Measurements from ENCODE around the gene WWTR1. TPM values are rescaled to one million over a fixed set of nuclear protein-coding genes. Genes with fewer than 3 reads are reported as not detected.

WWTR1 gene
- polyA plus RNA-seq, 2 donors = 29.2 to 31.2 TPM

GRCh38 chr3:149579838-149580542, 77.8 kb downstream of the WWTR1 start:
- no peak overlapping the region for H3K27ac ChIP-seq (ENCODE audit: low read depth in 2 of 2, low read length in 1 of 2)

GRCh38 chr3:149579161-149579560, 78.7 kb downstream of the WWTR1 start:
- H3K4me1 ChIP-seq (ENCODE audit: control insufficient read depth in 2 of 2, insufficient read depth in 2 of 2, low read length in 1 of 2) = peaks cover 5 to 16% of the 10 kb centered on the region in 2 donors
- no peaks in the 10 kb centered on the region for H3K36me3 ChIP-seq (ENCODE audit: control insufficient read depth in 2 of 2, insufficient read depth in 2 of 2, low read length in 1 of 2)
- no peaks in the 10 kb centered on the region for H3K9me3 ChIP-seq (ENCODE audit: control insufficient read depth in 2 of 2, insufficient read depth in 1 of 2, low read depth in 1 of 2, low read length in 1 of 2)
- H3K4me3 ChIP-seq (ENCODE audit: low read depth in 1 of 2, low read length in 2 of 2) = no peak overlapping the region
- H3K27ac ChIP-seq (ENCODE audit: low read depth in 2 of 2, low read length in 1 of 2) = peak overlapping the region in 1 of 2 donors; percentile 14
- H3K27me3 ChIP-seq (ENCODE audit: control insufficient read depth in 1 of 2, insufficient read depth in 2 of 2, low read length in 2 of 2) = no peaks in the 10 kb centered on the region
- WGBS, 2 donors = 53 to 59% methylated on average over 1 of the region's 1 CpG

More at GRCh38 chr3:149579838-149580542, 77.8 kb downstream of the WWTR1 start:
- 29 to 51% methylated on average over 4 of the region's 4 CpGs for WGBS, 2 donors
- Histone ChIP-seq H3K4me1 (ENCODE audit: control insufficient read depth in 2 of 2, insufficient read depth in 2 of 2, low read length in 1 of 2) (peaks cover 5 to 16% of the 10 kb centered on the region in 2 donors), H3K27me3 (ENCODE audit: control insufficient read depth in 1 of 2, insufficient read depth in 2 of 2, low read length in 2 of 2) (no peaks in the 10 kb centered on the region), H3K4me3 (ENCODE audit: low read depth in 1 of 2, low read length in 2 of 2) (no peak overlapping the region), H3K9me3 (ENCODE audit: control insufficient read depth in 2 of 2, insufficient read depth in 1 of 2, low read depth in 1 of 2, low read length in 1 of 2) (no peaks in the 10 kb centered on the region), H3K36me3 (ENCODE audit: control insufficient read depth in 2 of 2, insufficient read depth in 2 of 2, low read length in 1 of 2) (no peaks in the 10 kb centered on the region)

- no peaks in the 10 kb centered on the region for H3K27me3 ChIP-seq (ENCODE audit: control insufficient read depth in 1 of 2, insufficient read depth in 2 of 2, low read length in 2 of 2)
- peaks cover 5 to 16% of the 10 kb centered on the region in 2 donors for H3K4me1 ChIP-seq (ENCODE audit: control insufficient read depth in 2 of 2, insufficient read depth in 2 of 2, low read length in 1 of 2)
- no peak overlapping the region for H3K4me3 ChIP-seq (ENCODE audit: low read depth in 1 of 2, low read length in 2 of 2)
- no peaks in the 10 kb centered on the region for H3K9me3 ChIP-seq (ENCODE audit: control insufficient read depth in 2 of 2, insufficient read depth in 1 of 2, low read depth in 1 of 2, low read length in 1 of 2)
- no peak overlapping the region for H3K27ac ChIP-seq (ENCODE audit: low read depth in 2 of 2, low read length in 1 of 2)
- H3K36me3 ChIP-seq (ENCODE audit: control insufficient read depth in 2 of 2, insufficient read depth in 2 of 2, low read length in 1 of 2) = no peaks in the 10 kb centered on the region
- WGBS, 2 donors = 95 to 97% methylated on average over 2 of the region's 2 CpGs
Measured at GRCh38 chr3:149577801-149578200, 80.0 kb downstream of the WWTR1 start.

DNA sequence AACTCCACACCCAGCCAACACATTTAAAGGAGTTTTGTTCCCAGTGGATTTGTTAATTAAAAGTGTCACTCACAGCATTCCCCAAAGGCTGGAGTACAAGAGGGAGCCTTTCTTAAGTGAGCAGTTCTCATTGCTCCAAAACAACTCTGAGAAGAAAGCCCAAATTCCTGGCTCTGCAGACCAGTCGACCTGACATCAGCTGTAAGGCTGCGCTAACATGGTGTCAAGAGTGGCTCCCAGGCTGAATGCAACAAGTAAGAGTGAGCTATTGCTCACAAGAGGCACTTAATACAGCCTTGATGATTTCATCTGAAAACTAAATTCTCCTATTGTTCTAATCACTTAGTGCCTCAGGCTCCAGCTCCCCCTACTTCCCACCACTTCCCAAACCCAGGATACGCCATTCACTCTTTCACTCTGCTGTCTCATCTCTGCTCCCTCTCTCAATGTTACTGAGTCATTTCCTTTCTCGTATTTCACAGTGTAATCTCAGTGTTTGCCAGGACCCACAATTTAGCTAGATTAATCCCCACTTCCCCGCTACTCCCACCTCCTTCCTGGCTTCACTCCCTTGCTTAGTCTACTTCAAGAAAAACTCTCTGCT, 81.8 kb downstream of the WWTR1 start:
- Histone ChIP-seq H3K36me3 (ENCODE audit: control insufficient read depth in 2 of 2, insufficient read depth in 2 of 2, low read length in 1 of 2) (no peaks in the 10 kb centered on the region), H3K27ac (ENCODE audit: low read depth in 2 of 2, low read length in 1 of 2) (peak overlapping the region; percentile 54 to 88), H3K9me3 (ENCODE audit: control insufficient read depth in 2 of 2, insufficient read depth in 1 of 2, low read depth in 1 of 2, low read length in 1 of 2) (no peaks in the 10 kb centered on the region), H3K4me3 (ENCODE audit: low read depth in 1 of 2, low read length in 2 of 2) (no peak overlapping the region), H3K27me3 (ENCODE audit: control insufficient read depth in 1 of 2, insufficient read depth in 2 of 2, low read length in 2 of 2) (no peaks in the 10 kb centered on the region), H3K4me1 (ENCODE audit: control insufficient read depth in 2 of 2, insufficient read depth in 2 of 2, low read length in 1 of 2) (peaks cover 5 to 12% of the 10 kb centered on the region in 2 donors)
- WGBS, 2 donors = 12 to 29% methylated on average over 5 of the region's 5 CpGs

DNA sequence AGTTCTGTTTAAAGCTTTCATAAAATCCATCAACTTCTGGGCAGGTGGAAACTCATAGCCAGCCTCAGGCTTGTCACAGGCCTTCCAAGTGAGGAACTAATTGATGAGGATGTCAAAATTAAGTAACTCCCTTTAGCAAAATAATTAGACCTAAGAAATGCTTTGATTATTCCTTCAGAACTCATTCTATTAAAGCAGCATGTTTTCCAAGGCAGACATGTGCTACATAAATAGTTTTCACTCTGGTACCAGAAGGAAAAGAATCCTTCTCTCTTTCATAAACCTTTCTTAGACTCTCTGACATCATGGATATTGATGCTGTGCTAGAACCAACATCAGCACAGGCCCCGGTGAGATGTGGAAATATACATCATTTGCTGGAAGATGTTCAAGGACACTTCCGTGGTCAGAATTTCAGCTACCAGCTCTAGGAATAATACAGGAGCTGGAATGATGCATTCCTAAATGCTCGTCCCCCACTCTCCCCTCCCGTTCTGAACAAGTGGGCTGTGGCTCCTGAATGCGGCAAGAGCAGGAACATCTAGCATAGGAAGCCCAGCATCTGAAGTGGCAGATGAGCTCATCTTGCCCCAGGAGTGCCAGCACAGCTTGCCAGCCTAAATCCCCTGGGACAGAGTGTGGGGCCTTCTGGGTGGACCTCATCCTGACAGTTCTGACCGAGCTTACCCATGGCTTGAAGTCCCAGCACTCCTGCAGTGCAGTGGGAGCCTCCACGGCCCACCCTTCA, 82.4 kb downstream of the WWTR1 start:
- H3K27me3 ChIP-seq (ENCODE audit: control insufficient read depth in 1 of 2, insufficient read depth in 2 of 2, low read length in 2 of 2) = no peaks in the 10 kb centered on the region
- H3K27ac ChIP-seq (ENCODE audit: low read depth in 2 of 2, low read length in 1 of 2) = peak overlapping the region; percentile 54 to 88
- no peaks in the 10 kb centered on the region for H3K36me3 ChIP-seq (ENCODE audit: control insufficient read depth in 2 of 2, insufficient read depth in 2 of 2, low read length in 1 of 2)
- H3K9me3 ChIP-seq (ENCODE audit: control insufficient read depth in 2 of 2, insufficient read depth in 1 of 2, low read depth in 1 of 2, low read length in 1 of 2) = no peaks in the 10 kb centered on the region
- peaks cover 5 to 11% of the 10 kb centered on the region in 2 donors for H3K4me1 ChIP-seq (ENCODE audit: control insufficient read depth in 2 of 2, insufficient read depth in 2 of 2, low read length in 1 of 2)
- no peak overlapping the region for H3K4me3 ChIP-seq (ENCODE audit: low read depth in 1 of 2, low read length in 2 of 2)
- WGBS, 2 donors = 21 to 38% methylated on average over 7 of the region's 7 CpGs

- no peaks in the 10 kb centered on the region for H3K27me3 ChIP-seq (ENCODE audit: control insufficient read depth in 1 of 2, insufficient read depth in 2 of 2, low read length in 2 of 2)
- H3K27ac ChIP-seq (ENCODE audit: low read depth in 2 of 2, low read length in 1 of 2) = peak overlapping the region in 1 of 2 donors; percentile 59
- H3K4me1 ChIP-seq (ENCODE audit: control insufficient read depth in 2 of 2, insufficient read depth in 2 of 2, low read length in 1 of 2) = peaks cover 5 to 8% of the 10 kb centered on the region in 2 donors
- no peaks in the 10 kb centered on the region for H3K36me3 ChIP-seq (ENCODE audit: control insufficient read depth in 2 of 2, insufficient read depth in 2 of 2, low read length in 1 of 2)
- H3K9me3 ChIP-seq (ENCODE audit: control insufficient read depth in 2 of 2, insufficient read depth in 1 of 2, low read depth in 1 of 2, low read length in 1 of 2) = no peaks in the 10 kb centered on the region
- H3K4me3 ChIP-seq (ENCODE audit: low read depth in 1 of 2, low read length in 2 of 2) = no peak overlapping the region
- 58 to 70% methylated on average over 6 of the region's 6 CpGs for WGBS, 2 donors
Measured at GRCh38 chr3:149572796-149573414, 84.9 kb downstream of the WWTR1 start.

DNA sequence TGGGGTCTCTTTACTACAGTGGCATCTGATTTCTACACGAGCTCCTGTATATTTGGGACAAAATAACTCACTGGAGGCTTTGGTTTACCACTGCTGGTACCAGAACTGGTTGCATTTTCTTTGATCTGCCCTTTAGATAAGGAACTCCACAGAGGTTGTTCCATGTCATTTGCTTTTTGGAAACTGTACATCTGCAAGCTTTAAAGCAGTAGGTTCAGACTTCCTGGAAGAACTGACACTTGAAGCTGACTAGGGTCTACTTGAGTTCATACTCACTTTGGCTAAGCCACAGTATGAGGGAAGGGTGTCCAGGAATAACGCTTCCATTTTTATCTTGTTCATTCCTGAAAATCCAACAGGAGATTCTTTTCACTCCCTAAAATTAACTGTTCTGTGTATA, 86.4 kb downstream of the WWTR1 start:
- Histone ChIP-seq H3K9me3 (ENCODE audit: control insufficient read depth in 2 of 2, insufficient read depth in 1 of 2, low read depth in 1 of 2, low read length in 1 of 2) (no peaks in the 10 kb centered on the region), H3K27ac (ENCODE audit: low read depth in 2 of 2, low read length in 1 of 2) (no peak overlapping the region), H3K4me3 (ENCODE audit: low read depth in 1 of 2, low read length in 2 of 2) (no peak overlapping the region), H3K4me1 (ENCODE audit: control insufficient read depth in 2 of 2, insufficient read depth in 2 of 2, low read length in 1 of 2) (peaks cover 5 to 8% of the 10 kb centered on the region in 2 donors), H3K36me3 (ENCODE audit: control insufficient read depth in 2 of 2, insufficient read depth in 2 of 2, low read length in 1 of 2) (no peaks in the 10 kb centered on the region), H3K27me3 (ENCODE audit: control insufficient read depth in 1 of 2, insufficient read depth in 2 of 2, low read length in 2 of 2) (no peaks in the 10 kb centered on the region)
- WGBS, 2 donors = 72 to 74% methylated on average over 2 of the region's 2 CpGs

GRCh38 chr3:149570016-149570415, 87.8 kb downstream of the WWTR1 start:
- no peaks in the 10 kb centered on the region for H3K27me3 ChIP-seq (ENCODE audit: control insufficient read depth in 1 of 2, insufficient read depth in 2 of 2, low read length in 2 of 2)
- WGBS, 2 donors = 88 to 89% methylated on average over 8 of the region's 8 CpGs
- no peak overlapping the region for H3K4me3 ChIP-seq (ENCODE audit: low read depth in 1 of 2, low read length in 2 of 2)
- H3K27ac ChIP-seq (ENCODE audit: low read depth in 2 of 2, low read length in 1 of 2) = no peak overlapping the region
- H3K36me3 ChIP-seq (ENCODE audit: control insufficient read depth in 2 of 2, insufficient read depth in 2 of 2, low read length in 1 of 2) = no peaks in the 10 kb centered on the region
- no peaks in the 10 kb centered on the region for H3K4me1 ChIP-seq (ENCODE audit: control insufficient read depth in 2 of 2, insufficient read depth in 2 of 2, low read length in 1 of 2)
- H3K9me3 ChIP-seq (ENCODE audit: control insufficient read depth in 2 of 2, insufficient read depth in 1 of 2, low read depth in 1 of 2, low read length in 1 of 2) = no peaks in the 10 kb centered on the region

- H3K27ac ChIP-seq (ENCODE audit: low read depth in 2 of 2, low read length in 1 of 2) = no peak overlapping the region
- no peaks in the 10 kb centered on the region for H3K27me3 ChIP-seq (ENCODE audit: control insufficient read depth in 1 of 2, insufficient read depth in 2 of 2, low read length in 2 of 2)
- no peaks in the 10 kb centered on the region for H3K36me3 ChIP-seq (ENCODE audit: control insufficient read depth in 2 of 2, insufficient read depth in 2 of 2, low read length in 1 of 2)
- no peaks in the 10 kb centered on the region for H3K4me1 ChIP-seq (ENCODE audit: control insufficient read depth in 2 of 2, insufficient read depth in 2 of 2, low read length in 1 of 2)
- no peak overlapping the region for H3K4me3 ChIP-seq (ENCODE audit: low read depth in 1 of 2, low read length in 2 of 2)
- WGBS, 2 donors = 51 to 59% methylated on average over 2 of the region's 2 CpGs
- no peaks in the 10 kb centered on the region for H3K9me3 ChIP-seq (ENCODE audit: control insufficient read depth in 2 of 2, insufficient read depth in 1 of 2, low read depth in 1 of 2, low read length in 1 of 2)
Measured at GRCh38 chr3:149567381-149567780, 90.4 kb downstream of the WWTR1 start.

Data from esophagus (tissue), 2 donors.